WERI-Rb-1 (cell line): ENCODE data around the gene RIMBP2.

Experiments
- DNase-seq: peaks from one replicate; pipeline ENCODE4 v3.0.0-alpha.2; 2020
- H3K27ac ChIP-seq: fragments of 250-450 bp; sonication (Bioruptor Pico); 2 replicates; pipeline ENCODE4 v1.5.1; 2020; ENCODE audit warnings: mild to moderate bottlenecking, moderate library complexity
- H3K27me3 ChIP-seq: fragments of 250-450 bp; sonication (Bioruptor Pico); 2 replicates; pipeline ENCODE4 v1.5.1; 2021; ENCODE audit warnings: mild to moderate bottlenecking, low read depth, moderate library complexity; ENCODE audit not compliant: insufficient read depth, severe bottlenecking
- H3K36me3 ChIP-seq: fragments of 250-450 bp; sonication (Bioruptor Pico); 2 replicates; pipeline ENCODE4 v1.5.1; 2020; ENCODE audit warnings: mild to moderate bottlenecking, moderate library complexity
- H3K4me3 ChIP-seq: 2 replicates; pipeline ENCODE4 v1.5.1; 2011; ENCODE audit warnings: low read depth, mild to moderate bottlenecking, control low read depth, low read length
- H3K9me3 ChIP-seq: fragments of 250-450 bp; sonication (Bioruptor Pico); 2 replicates; pipeline ENCODE4 v1.5.1; 2021; ENCODE audit warnings: mild to moderate bottlenecking, moderate library complexity; ENCODE audit not compliant: severe bottlenecking
- CTCF ChIP-seq: IDR thresholded peaks from 2 replicates; pipeline ENCODE4 v1.5.1; 2011; ENCODE audit warnings: low read depth, mild to moderate bottlenecking, control low read depth, inconsistent platforms, low read length

Gene RIMBP2

DNA sequence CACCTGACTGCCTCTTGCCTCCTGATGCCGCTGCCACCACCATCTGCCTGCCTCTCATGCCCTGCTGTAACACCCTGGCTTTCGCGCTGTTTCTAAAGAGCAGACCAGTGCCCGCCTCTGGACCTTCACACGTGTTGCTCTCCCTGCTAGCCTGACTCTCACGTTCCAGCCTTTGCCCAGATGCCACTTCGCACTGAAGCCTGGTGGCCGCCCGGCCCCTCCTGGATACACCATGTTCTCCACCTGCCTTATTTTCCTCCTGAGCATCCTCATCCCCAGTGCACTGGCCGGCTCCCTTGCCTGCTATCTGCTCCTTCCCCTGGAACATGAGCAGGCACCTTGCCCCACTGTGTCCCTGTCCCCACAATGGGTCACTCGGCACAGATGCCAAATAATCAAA is 231.9 kb downstream of the RIMBP2 start:
- Histone ChIP-seq H3K27ac (no peak overlapping the region), H3K36me3 (no peaks in the 10 kb centered on the region), H3K27me3 (no peaks in the 10 kb centered on the region), H3K9me3 (no peaks in the 10 kb centered on the region), H3K4me3 (no peak overlapping the region)
- no peak for DNase-seq
- TF ChIP-seq CTCF, result no peak

- Histone ChIP-seq H3K27me3 (no peaks in the 10 kb centered on the region), H3K27ac (no peak overlapping the region), H3K9me3 (no peaks in the 10 kb centered on the region), H3K36me3 (no peaks in the 10 kb centered on the region), H3K4me3 (no peak overlapping the region)
- no peak for DNase-seq
- TF ChIP-seq CTCF, result no peak
These were observed 232.4 kb downstream of the RIMBP2 start for GRCh38 chr12:130483616-130484180.

DNA sequence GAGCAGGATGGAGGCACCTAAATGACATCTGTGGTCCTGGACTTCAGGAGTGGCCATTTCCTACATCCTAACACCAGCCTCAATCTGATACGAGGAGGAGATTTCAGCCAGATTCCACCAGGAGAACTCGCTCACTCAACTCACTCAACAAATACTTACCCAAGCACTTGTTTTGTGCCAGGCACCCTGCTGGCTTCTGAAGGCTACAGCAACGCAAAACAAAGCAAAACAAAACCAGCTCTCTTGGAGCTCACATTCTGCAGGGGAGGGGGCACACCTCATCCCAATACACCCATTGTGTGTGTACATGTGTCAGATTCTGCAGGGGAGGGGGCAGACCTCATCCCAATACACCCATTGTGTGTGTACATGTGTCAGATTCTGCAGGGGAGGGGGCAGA is 233.7 kb downstream of the RIMBP2 start:
- H3K27ac ChIP-seq, result no peak overlapping the region
- no peak for TF ChIP-seq CTCF
- DNase-seq, result no peak
- no peaks in the 10 kb centered on the region for H3K27me3 ChIP-seq
- H3K9me3 ChIP-seq, result no peaks in the 10 kb centered on the region
- H3K4me3 ChIP-seq, result no peak overlapping the region
- H3K36me3 ChIP-seq, result no peaks in the 10 kb centered on the region

DNA sequence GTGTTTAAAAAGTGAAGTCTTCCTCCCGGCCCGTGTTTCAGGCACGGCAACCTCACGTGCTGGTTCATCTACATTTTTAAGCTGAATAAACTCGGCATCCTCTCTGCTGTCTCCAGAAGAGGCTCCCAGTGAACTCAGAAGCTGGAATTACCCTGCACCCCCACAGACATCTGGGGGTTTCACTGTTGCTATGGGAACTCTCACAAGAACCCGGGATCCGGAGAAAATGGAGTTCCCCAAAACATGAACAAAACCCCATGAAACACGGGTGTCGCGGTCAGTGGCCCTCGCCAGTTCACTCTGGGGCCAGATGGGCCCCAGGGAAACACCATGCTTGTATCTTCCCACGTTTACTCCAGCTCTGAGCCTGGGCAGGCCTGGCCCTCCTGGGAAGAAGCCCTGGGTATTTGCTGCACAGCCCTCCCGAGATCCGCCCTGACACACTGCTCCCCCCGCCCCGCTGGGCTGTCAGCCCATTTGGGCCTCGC is 234.7 kb downstream of the RIMBP2 start:
- no peak overlapping the region for H3K4me3 ChIP-seq
- no peaks in the 10 kb centered on the region for H3K9me3 ChIP-seq
- no peaks in the 10 kb centered on the region for H3K36me3 ChIP-seq
- H3K27me3 ChIP-seq, result no peaks in the 10 kb centered on the region
- no peak for TF ChIP-seq CTCF
- no peak for DNase-seq
- H3K27ac ChIP-seq, result no peak overlapping the region

DNA sequence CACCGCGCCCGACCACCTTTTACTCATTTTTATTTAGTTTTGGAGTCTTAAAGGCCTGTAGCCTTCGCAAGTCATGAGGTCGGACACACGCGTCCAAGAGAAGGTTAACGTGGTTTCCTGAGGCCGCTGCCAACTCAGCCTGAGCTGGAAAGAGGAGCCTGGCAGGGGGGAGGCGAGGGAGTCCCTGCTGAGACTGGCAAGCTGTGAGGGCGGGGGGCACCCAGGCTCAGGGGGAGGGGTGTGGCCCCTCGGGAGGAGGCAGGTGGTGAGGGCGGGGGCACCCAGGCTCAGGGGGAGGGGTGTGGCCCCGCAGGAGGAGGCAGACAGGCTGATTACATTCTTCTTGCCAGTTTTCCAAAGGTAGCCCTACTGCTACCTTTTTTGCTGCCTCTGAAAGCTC is 235.2 kb downstream of the RIMBP2 start:
- Histone ChIP-seq H3K27ac (no peak overlapping the region), H3K27me3 (no peaks in the 10 kb centered on the region), H3K4me3 (no peak overlapping the region), H3K9me3 (no peaks in the 10 kb centered on the region), H3K36me3 (no peaks in the 10 kb centered on the region)
- no peak for TF ChIP-seq CTCF
- peak; percentile 42 for DNase-seq

DNA sequence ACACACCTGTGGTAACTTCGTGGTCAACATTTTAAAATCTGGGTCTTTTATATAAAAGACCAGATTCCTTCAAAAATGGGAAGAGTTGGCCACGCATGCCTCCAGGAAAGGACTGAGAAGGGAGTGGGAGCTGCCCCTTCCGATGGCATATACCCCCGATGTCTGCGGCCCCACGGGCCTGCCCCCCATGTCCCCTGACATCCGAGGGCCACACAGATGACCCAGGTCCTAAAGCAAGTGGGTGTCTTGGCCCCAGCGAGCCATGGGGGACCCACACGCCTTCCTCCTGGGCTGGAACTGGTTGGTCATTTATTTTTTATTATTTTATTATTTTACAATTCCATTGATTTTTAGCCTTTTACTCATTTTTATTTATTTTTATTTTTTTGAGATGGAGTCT is 235.9 kb downstream of the RIMBP2 start:
- Histone ChIP-seq H3K27ac (no peak overlapping the region), H3K9me3 (no peaks in the 10 kb centered on the region), H3K27me3 (no peaks in the 10 kb centered on the region), H3K36me3 (no peaks in the 10 kb centered on the region), H3K4me3 (no peak overlapping the region)
- no peak for TF ChIP-seq CTCF
- no peak for DNase-seq
